ENCODE data around the gene CELF2.
"Not testable (repeated sequence)": the region's sequence is repeated elsewhere in the genome, so short reads cannot be mapped to it uniquely, and the experiment has no call there.

Gene CELF2

GRCh38 chr10:11335167-11335652 lies 317.5 kb downstream of the CELF2 start:
- no peak for DNase-seq

GRCh38 chr10:11335881-11336430 lies 318.3 kb downstream of the CELF2 start:
- DNase-seq: no peak

GRCh38 chr10:11336722-11337162 lies 319.1 kb downstream of the CELF2 start:
- DNase-seq: no peak

GRCh38 chr10:11337516-11337915 lies 319.8 kb downstream of the CELF2 start:
- no peak for DNase-seq

- no peak for DNase-seq
These were observed 320.6 kb downstream of the CELF2 start for GRCh38 chr10:11338160-11338844.

GRCh38 chr10:11339013-11339412 lies 321.3 kb downstream of the CELF2 start:
- DNase-seq: no peak

- DNase-seq: no peak
These were observed 322.0 kb downstream of the CELF2 start for GRCh38 chr10:11339660-11340059.

GRCh38 chr10:11341283-11341960 lies 323.8 kb downstream of the CELF2 start:
- DNase-seq: no peak

- no peak for DNase-seq
These were observed 326.4 kb downstream of the CELF2 start for GRCh38 chr10:11344081-11344480.

GRCh38 chr10:11344550-11344949 lies 326.9 kb downstream of the CELF2 start:
- DNase-seq: no peak

- DNase-seq: no peak
These were observed 327.8 kb downstream of the CELF2 start for GRCh38 chr10:11345224-11346054.

GRCh38 chr10:11347580-11347979 lies 329.9 kb downstream of the CELF2 start:
- not testable (repeated sequence) for DNase-seq

- DNase-seq: no peak
These were observed 334.1 kb downstream of the CELF2 start for GRCh38 chr10:11351801-11352200.

- no peak for DNase-seq
These were observed 335.6 kb downstream of the CELF2 start for GRCh38 chr10:11353006-11353896.

GRCh38 chr10:11354823-11355222 lies 337.2 kb downstream of the CELF2 start:
- DNase-seq: no peak

GRCh38 chr10:11355592-11355991 lies 337.9 kb downstream of the CELF2 start:
- DNase-seq: no peak

GRCh38 chr10:11357439-11357838 lies 339.8 kb downstream of the CELF2 start:
- DNase-seq: no peak

- no peak for DNase-seq
These were observed 340.3 kb downstream of the CELF2 start for GRCh38 chr10:11358011-11358410.

- DNase-seq: no peak
These were observed 341.4 kb downstream of the CELF2 start for GRCh38 chr10:11358923-11359575.

GRCh38 chr10:11359869-11360268 lies 342.2 kb downstream of the CELF2 start:
- DNase-seq: no peak

- no peak for DNase-seq
These were observed 345.8 kb downstream of the CELF2 start for GRCh38 chr10:11363497-11363896.

GRCh38 chr10:11364241-11364640 lies 346.6 kb downstream of the CELF2 start:
- DNase-seq: no peak
